Stimulated activated CD4-positive, alpha-beta T cell treated with anti-CD3 and anti-CD28 coated beads, TNF-alpha, amount 100 ng/mL, for 4 hours (primary cell): ENCODE data around the gene TOGARAM2.
"Not testable (repeated sequence)": the region's sequence is repeated elsewhere in the genome, so short reads cannot be mapped to it uniquely, and the experiment has no call there.

Source experiments
- DNase-seq, 3 experiments: peaks; one replicate each; pipeline ENCODE4 v3.0.0-alpha.2; 2020; ENCODE audit warnings: low read depth in 3 of 3

TOGARAM2 gene

GRCh38 chr2:29072251-29072650, 91.2 kb downstream of the TOGARAM2 start:
- no peak for DNase-seq

DNA sequence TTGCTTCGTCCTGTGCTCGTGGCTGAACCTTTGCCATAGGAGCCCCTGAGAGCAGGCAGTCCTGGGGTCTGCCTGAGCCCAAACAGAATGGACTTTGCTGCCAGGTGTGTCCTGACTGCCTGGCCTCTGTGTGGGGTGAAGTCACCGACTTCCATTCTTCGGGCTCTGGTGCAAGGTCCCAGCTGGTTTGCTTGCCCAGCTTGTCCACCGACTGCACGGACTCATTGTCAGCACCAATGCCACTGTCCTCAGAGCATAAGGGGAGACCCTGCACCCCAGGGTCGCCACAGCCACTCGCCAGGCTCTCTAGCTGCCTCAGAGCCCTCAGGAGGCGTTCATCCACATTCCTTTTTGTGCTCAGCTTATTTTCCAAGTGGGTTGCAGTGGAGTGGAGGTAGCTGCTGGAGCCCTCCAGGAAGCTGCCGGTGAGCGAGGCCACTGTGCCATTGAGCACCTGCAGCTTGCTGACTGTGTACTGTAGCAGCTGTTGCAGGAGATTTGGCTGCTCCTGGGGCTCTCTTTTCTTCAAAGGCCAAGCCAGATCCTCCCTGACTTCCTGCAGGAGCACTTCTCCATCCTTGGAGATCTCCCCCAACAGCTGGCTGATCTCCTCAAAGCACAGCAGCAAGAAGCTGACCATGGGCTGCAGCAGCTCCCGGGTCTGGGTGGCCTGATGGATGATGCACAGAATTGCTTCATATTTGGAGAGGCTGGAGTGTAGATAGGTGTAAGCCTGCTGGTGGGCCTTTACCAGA, 92.0 kb downstream of the TOGARAM2 start:
- DNase-seq, result no peak

GRCh38 chr2:29073933-29074332, 92.8 kb downstream of the TOGARAM2 start:
- no peak for DNase-seq

DNA sequence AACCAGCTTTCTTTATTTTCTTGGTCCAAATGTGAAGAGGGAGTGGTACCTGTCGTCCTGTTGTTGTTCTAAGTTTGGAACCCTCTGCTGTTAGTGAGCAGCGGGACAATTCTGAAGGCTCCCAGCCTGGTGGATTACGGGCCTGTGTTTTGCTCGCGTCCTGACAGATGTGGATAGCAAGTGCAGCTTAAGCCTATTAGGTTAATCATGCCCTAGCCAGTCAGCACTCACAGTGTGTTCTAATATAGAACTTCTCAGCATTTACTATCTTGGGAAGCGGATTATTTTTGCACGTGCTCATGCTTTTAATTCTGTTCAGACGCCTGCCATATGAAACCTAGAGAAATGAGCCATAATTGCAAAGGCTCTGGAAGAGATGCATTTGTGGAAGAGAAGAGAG, 93.3 kb downstream of the TOGARAM2 start, which contains the start of gene PCARE:
Gene PCARE, minus strand, starts transcription at position 113 of the 400 bp plus-strand sequence. CDS start 262 bp downstream, outside the sequence.
- DNase-seq, result no peak

DNA sequence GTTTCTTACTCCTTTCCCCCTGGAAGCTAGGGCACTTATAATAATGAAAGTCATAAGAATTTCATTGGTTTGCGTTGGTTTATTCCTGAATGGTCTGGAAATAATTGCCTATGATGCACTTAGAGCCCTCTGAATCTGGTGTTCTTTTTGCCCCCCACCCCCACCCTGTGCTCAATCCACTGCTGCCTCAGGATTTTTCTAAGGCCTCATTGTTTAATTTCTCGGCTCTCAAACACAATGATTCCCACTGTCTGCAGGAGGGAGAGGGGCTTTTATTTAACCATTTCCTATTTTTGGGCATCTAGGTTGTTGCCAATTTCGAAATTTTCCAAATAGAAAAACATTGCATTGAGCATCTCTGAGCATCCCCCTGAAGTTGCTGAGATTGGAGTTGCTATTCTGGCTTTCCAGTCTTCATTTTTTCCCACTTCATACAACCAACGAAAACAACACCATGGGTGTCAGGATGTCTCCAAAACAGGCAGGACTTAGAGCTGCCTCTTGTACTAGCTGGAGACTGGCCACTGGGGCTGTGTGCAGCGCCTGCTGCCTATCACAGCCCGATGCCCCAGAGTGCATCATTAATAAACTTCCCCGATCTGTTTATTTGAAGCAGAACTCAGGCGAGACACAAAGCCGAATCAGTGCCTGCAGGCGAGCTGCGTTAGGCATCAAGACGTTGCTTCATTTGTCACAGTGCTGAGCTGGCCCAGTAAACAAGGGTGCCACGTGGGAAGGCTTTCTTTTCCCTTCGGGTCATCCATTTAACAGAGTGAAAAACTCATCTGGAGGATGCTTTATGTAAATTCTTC, 95.0 kb downstream of the TOGARAM2 start:
- DNase-seq, result no peak

GRCh38 chr2:29079887-29080286, 98.8 kb downstream of the TOGARAM2 start:
- DNase-seq, result no peak

DNA sequence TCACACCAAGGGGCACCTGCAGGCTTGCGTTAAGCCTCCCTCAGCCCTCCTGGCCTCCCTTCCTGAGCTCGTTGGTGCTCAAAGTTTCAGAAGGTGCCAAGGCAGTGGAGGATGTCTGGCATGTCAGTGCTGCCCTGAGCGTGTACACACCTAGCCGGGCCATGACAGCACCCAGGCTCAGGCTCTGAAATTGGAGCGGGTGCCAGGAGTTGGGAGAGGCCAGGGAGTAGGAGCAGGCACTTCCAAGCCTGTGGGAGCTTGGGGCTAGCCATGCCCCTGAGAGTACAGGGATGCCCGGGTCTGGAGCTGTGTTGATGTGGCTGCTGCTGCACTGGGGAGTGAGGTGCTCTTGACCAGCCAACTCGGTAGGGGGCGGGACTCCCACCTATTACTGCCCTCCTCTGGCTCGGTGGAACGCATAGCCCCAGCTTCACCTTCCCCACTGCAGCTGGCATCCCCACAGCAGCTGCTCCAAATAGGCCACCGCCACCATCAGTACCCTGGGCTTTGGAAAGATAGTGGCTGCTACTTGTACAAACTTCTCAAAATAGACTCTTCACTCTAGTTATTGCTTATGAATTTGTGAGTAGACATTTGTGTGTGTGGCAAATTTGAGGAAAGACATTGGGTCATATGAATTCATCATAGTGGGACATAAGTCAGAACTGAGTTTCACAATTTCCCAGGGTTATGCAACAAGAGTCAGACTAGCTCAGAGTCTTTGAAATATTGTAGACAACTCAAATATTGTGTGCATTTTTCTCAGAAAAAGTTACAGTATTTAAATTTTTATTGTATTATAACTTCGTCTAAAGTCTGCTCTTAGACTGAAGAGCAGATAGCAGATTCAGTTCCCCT, 100.0 kb downstream of the TOGARAM2 start:
- no peak for DNase-seq

DNA sequence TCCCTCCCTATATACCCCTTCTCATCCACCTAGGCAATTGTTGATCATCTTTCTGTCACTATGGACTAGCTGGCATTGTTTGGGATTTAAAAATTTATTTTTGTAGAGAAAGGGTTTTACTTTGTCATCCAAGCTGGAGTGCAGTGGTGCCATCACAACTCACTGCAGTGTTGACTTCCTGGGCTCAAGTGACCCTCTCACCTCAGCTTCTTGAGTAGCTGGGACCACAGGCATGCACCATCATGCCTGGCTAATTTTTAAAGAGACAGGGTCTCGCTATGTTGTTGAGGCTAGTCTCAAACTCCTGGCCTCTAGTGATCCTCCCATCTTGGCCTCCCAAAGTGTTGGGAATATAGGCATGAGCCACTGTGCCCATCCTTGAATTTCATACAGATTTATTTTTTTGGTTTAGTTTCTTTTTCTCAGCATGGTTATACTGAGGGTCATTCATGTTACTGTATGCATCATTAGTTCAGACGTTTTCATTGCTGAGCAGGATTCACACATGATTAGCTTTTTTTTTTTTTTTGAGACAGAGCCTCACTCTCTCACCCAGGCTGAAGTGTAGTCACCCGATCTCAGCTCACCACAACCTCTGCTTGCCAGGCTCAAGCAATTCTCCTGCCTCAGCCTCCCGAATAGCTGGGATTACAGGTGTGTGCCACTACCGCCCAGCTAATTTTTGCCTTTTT, 101.9 kb downstream of the TOGARAM2 start:
- no peak for DNase-seq

GRCh38 chr2:29084554-29084953, 103.5 kb downstream of the TOGARAM2 start:
- DNase-seq, result no peak

GRCh38 chr2:29090311-29090710, 109.2 kb downstream of the TOGARAM2 start:
- not testable (repeated sequence) for DNase-seq

DNA sequence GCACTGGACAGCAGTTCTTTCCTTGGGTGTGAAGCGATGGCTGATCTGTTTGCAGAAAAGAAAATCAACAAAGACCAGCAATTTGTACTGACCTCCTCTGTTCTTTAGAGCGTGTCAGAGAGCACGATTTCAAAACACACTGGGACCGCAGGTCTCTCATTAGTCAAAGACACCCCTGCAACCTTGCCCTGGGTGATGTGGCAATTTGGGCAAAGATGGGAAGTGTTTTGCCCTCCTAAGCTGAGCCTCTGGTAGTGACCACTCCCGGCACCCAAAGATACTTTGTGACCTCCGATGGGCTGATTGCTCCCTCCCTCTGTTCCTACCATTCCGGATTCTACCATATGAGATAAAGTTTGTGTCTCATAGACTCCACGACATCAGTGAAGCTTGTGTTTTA, 115.9 kb downstream of the TOGARAM2 start:
- DNase-seq, result no peak

GRCh38 chr2:29097569-29097968, 116.5 kb downstream of the TOGARAM2 start:
- DNase-seq, result no peak

GRCh38 chr2:29100564-29100963, 119.5 kb downstream of the TOGARAM2 start:
- DNase-seq, result no peak
